Astrocyte (in vitro differentiated cells and primary cell): ENCODE data around the gene PXN. TPM values are rescaled to one million over a fixed set of nuclear protein-coding genes. Genes with fewer than 3 reads are reported as not detected.

ENCODE experiments used
- DNase-seq: peaks from one replicate; pipeline ENCODE4 v3.0.0-alpha.2; 2010; ENCODE audit warnings: low read depth
- FAIRE-seq: peaks from 2 replicates; lab custom pipeline; 2011; peaks lifted over from hg19 to GRCh38; lab: Jason Lieb, UNC
- H2AFZ ChIP-seq: 2 replicates; pipeline ENCODE4 v1.6.0; 2012; ENCODE audit warnings: low read depth, low read length, inconsistent platforms
- H3K27ac ChIP-seq: 2 replicates; pipeline ENCODE4 v1.5.1; 2011; ENCODE audit warnings: low read depth, low read length, inconsistent platforms
- H3K27me3 ChIP-seq: 2 replicates; pipeline ENCODE4 v1.6.0; 2011; ENCODE audit warnings: low read length, inconsistent platforms; ENCODE audit not compliant: insufficient read depth
- H3K36me3 ChIP-seq: 2 replicates; pipeline ENCODE4 v1.5.1; 2011; ENCODE audit warnings: low read length, inconsistent platforms; ENCODE audit not compliant: insufficient read depth
- H3K4me1 ChIP-seq: 2 replicates; pipeline ENCODE4 v1.5.1; 2011; ENCODE audit warnings: low read length, inconsistent platforms; ENCODE audit not compliant: insufficient read depth
- H3K4me2 ChIP-seq: 2 replicates; pipeline ENCODE4 v1.6.0; 2012; ENCODE audit warnings: low read length, inconsistent platforms
- H3K4me3 ChIP-seq: 2 replicates; pipeline ENCODE4 v1.5.1; 2011; ENCODE audit warnings: low read depth, mild to moderate bottlenecking, low read length, inconsistent platforms; ENCODE audit not compliant: insufficient read depth
- H3K79me2 ChIP-seq: 2 replicates; pipeline ENCODE4 v1.6.0; 2012; ENCODE audit warnings: mild to moderate bottlenecking, low read length, inconsistent platforms; ENCODE audit not compliant: insufficient read depth
- H3K9ac ChIP-seq: 2 replicates; pipeline ENCODE4 v1.6.0; 2012; ENCODE audit warnings: mild to moderate bottlenecking, low read length, inconsistent platforms
- H3K9me3 ChIP-seq: 2 replicates; pipeline ENCODE4 v1.5.1; 2012; ENCODE audit warnings: low read depth, mild to moderate bottlenecking, low read length, inconsistent platforms; ENCODE audit not compliant: insufficient read depth
- H4K20me1 ChIP-seq: 2 replicates; pipeline ENCODE4 v1.6.0; 2012; ENCODE audit warnings: low read length, inconsistent platforms; ENCODE audit not compliant: insufficient read depth
- H3K27ac Mint-ChIP-seq: one replicate; pipeline ENCODE4 v1.8.0; 2021; ENCODE audit warnings: mild to moderate bottlenecking, mixed read lengths; ENCODE audit not compliant: unreplicated experiment
- H3K27me3 Mint-ChIP-seq: one replicate; pipeline ENCODE4 v1.8.0; 2021; ENCODE audit warnings: low read depth, mixed read lengths; ENCODE audit not compliant: unreplicated experiment
- H3K36me3 Mint-ChIP-seq: one replicate; pipeline ENCODE4 v1.8.0; 2021; ENCODE audit warnings: low read depth, mixed read lengths; ENCODE audit not compliant: unreplicated experiment
- H3K4me1 Mint-ChIP-seq: one replicate; pipeline ENCODE4 v1.8.0; 2021; ENCODE audit warnings: low read depth, mixed read lengths; ENCODE audit not compliant: unreplicated experiment
- H3K4me3 Mint-ChIP-seq: one replicate; pipeline ENCODE4 v1.8.0; 2021; ENCODE audit warnings: mild to moderate bottlenecking, moderate library complexity, mixed read lengths; ENCODE audit not compliant: unreplicated experiment
- H3K9me3 Mint-ChIP-seq: one replicate; pipeline ENCODE4 v1.8.0; 2021; ENCODE audit warnings: mild to moderate bottlenecking, mixed read lengths; ENCODE audit not compliant: unreplicated experiment
- CTCF ChIP-seq: IDR thresholded peaks from 2 replicates; pipeline ENCODE4 v1.5.1; 2011; ENCODE audit warnings: low read depth, mild to moderate bottlenecking, inconsistent platforms, low read length, moderate library complexity; ENCODE audit not compliant: insufficient read depth
- EZH2 ChIP-seq: IDR thresholded peaks from 2 replicates; pipeline ENCODE4 v1.6.1; 2012; ENCODE audit warnings: mild to moderate bottlenecking, low read length, inconsistent platforms; ENCODE audit not compliant: insufficient read depth
- total RNA-seq: library from RNA; stranded (reverse); gene quantifications from 2 replicates; pipeline ENCODE4 v1.2.1, GENCODE V29; 2021

The PXN gene
- total RNA-seq, 1 donor from 2014 or later: 151 TPM

DNA sequence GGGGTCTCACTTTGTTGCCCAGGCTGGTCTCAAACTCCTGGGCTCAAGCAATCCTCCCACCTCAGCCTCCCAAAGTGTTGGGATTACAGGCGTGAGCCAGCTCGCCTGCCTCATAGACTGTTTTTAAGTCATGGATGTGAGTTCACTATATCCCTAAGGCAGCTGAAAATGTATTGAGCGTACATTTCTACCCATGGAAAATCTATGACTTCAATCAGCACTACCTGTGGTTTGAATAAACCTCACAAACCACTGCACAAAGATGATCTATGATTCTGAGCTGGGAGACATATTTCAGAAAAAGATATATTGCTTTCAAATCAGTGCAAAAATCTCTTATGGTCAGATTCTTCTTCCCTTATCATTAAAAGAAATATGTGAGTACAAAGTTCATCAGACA is 93.5 kb downstream of the PXN start:
- H3K9ac ChIP-seq: no peak overlapping the region
- no peaks in the 10 kb centered on the region for H3K9me3 ChIP-seq
- no peaks in the 10 kb centered on the region for H3K4me1 Mint-ChIP-seq
- H3K4me3 ChIP-seq: no peak overlapping the region
- FAIRE-seq: no peak
- H3K36me3 Mint-ChIP-seq: peaks cover 27% of the 10 kb centered on the region
- peaks cover 10% of the 10 kb centered on the region for H3K79me2 ChIP-seq
- no peaks in the 10 kb centered on the region for H3K9me3 Mint-ChIP-seq
- no peak overlapping the region for H3K4me3 Mint-ChIP-seq
- H4K20me1 ChIP-seq: peaks cover 39% of the 10 kb centered on the region
- H3K36me3 ChIP-seq: peaks cover 63% of the 10 kb centered on the region
- peaks cover 4% of the 10 kb centered on the region for H3K4me1 ChIP-seq
- TF ChIP-seq CTCF (no peak), EZH2 (no peak)
- no peak overlapping the region for H2AFZ ChIP-seq
- DNase-seq: no peak
- H3K4me2 ChIP-seq: no peak overlapping the region
- H3K27ac Mint-ChIP-seq: no peak overlapping the region
- no peak overlapping the region for H3K27ac ChIP-seq
- H3K27me3 ChIP-seq: no peaks in the 10 kb centered on the region
- no peaks in the 10 kb centered on the region for H3K27me3 Mint-ChIP-seq

DNA sequence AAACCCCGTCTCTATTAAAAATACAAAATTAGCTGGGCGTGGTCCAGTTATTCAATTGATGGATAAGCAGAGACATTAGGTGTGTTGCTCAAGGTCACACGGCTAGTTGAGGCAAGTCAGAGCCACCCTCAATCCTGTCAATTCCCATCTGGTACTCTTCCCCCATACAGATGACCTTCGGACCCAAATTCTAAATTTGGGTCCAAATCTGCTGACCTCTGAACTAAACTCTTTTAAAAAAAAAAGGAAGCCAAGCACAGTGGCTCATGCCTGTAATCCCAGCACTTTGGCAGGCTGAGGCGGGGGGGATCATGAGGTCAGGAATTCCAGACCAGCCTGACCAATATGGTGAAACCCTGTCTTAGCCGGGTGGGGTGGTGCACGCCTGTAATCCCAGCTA is 94.9 kb downstream of the PXN start:
- no peak overlapping the region for H3K4me3 Mint-ChIP-seq
- no peak for TF ChIP-seq EZH2
- no peak for TF ChIP-seq CTCF
- Histone ChIP-seq H3K9me3 (no peaks in the 10 kb centered on the region), H3K36me3 (peaks cover 52% of the 10 kb centered on the region), H4K20me1 (peaks cover 26% of the 10 kb centered on the region), H3K27ac (no peak overlapping the region), H3K79me2 (peaks cover 3% of the 10 kb centered on the region), H3K4me3 (no peak overlapping the region), H3K4me1 (peaks cover 4% of the 10 kb centered on the region), H3K4me2 (no peak overlapping the region), H2AFZ (no peak overlapping the region), H3K27me3 (no peaks in the 10 kb centered on the region), H3K9ac (no peak overlapping the region)
- no peak for DNase-seq
- H3K36me3 Mint-ChIP-seq: peaks cover 22% of the 10 kb centered on the region
- no peaks in the 10 kb centered on the region for H3K9me3 Mint-ChIP-seq
- no peaks in the 10 kb centered on the region for H3K4me1 Mint-ChIP-seq
- no peaks in the 10 kb centered on the region for H3K27me3 Mint-ChIP-seq
- no peak for FAIRE-seq
- H3K27ac Mint-ChIP-seq: no peak overlapping the region

GRCh38 chr12:120169946-120170345 is 95.6 kb downstream of the PXN start:
- Histone ChIP-seq H3K4me1 (peaks cover 4% of the 10 kb centered on the region), H3K9ac (no peak overlapping the region), H3K27me3 (no peaks in the 10 kb centered on the region), H3K4me3 (no peak overlapping the region), H3K4me2 (no peak overlapping the region), H4K20me1 (peaks cover 28% of the 10 kb centered on the region), H3K36me3 (peaks cover 48% of the 10 kb centered on the region), H3K79me2 (no peaks in the 10 kb centered on the region), H3K27ac (no peak overlapping the region), H3K9me3 (no peaks in the 10 kb centered on the region), H2AFZ (no peak overlapping the region)
- Mint-ChIP-seq H3K9me3 (no peaks in the 10 kb centered on the region), H3K27ac (no peak overlapping the region), H3K27me3 (no peaks in the 10 kb centered on the region), H3K4me3 (no peak overlapping the region), H3K36me3 (peaks cover 18% of the 10 kb centered on the region), H3K4me1 (no peaks in the 10 kb centered on the region)
- DNase-seq (no peak), FAIRE-seq (no peak)
- no peak for TF ChIP-seq EZH2
